GM19351 (cell line): ENCODE data around the gene ARHGAP6.
"Not testable (repeated sequence)": the region's sequence is repeated elsewhere in the genome, so short reads cannot be mapped to it uniquely, and the experiment has no call there.

Experiments used
- ATAC-seq: cut with Tn5 transposase; IDR thresholded peaks from one replicate; pipeline ENCODE4 v1.9.1; 2021; ENCODE audit warnings: mild to moderate bottlenecking, moderate library complexity; ENCODE audit not compliant: unreplicated experiment

Gene ARHGAP6

GRCh38 chrX:11531226-11531625 is 134.5 kb downstream of the ARHGAP6 start:
- no peak for ATAC-seq

GRCh38 chrX:11530621-11531020 is 135.1 kb downstream of the ARHGAP6 start:
- ATAC-seq, result no peak

- no peak for ATAC-seq
Observed at GRCh38 chrX:11528623-11529022, 137.1 kb downstream of the ARHGAP6 start.

- ATAC-seq, result no peak
Observed at GRCh38 chrX:11525685-11526084, 140.0 kb downstream of the ARHGAP6 start.

DNA sequence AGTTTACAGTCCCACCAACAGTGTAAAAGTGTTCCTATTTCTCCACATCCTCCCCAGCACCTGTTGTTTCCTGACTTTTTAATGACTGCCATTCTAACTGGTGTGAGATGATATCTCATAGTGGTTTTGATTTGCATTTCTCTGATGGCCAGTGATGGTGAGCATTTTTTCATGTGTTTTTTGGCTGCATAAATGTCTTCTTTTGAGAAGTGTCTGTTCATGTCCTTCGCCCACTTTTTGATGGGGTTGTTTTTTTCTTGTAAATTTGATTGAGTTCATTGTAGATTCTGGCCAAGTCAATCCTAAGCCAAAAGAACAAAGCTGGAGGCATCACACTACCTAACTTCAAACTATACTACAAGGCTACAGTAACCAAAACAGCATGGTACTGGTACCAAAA is 146.5 kb downstream of the ARHGAP6 start:
- ATAC-seq, result not testable (repeated sequence)

GRCh38 chrX:11509786-11510185 is 155.9 kb downstream of the ARHGAP6 start:
- ATAC-seq, result no peak

DNA sequence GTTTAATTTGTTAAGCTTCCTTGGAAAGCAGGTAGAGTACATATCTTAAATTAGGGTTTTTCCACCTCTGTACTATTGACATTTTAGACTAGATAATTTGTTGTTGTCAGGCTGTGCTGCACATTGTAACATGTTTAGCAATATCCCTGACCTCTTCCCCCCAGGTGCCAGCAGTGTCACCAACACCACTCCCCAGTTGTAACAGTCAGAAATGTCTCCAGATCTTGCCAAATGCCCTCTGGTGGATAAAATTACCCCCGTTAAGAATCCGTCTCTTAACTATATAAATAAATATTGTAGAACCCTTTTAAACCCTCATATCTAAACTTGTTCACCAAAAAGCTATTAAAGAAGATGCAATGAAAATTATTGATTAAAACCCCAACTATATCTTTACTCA is 161.5 kb downstream of the ARHGAP6 start:
- no peak for ATAC-seq

DNA sequence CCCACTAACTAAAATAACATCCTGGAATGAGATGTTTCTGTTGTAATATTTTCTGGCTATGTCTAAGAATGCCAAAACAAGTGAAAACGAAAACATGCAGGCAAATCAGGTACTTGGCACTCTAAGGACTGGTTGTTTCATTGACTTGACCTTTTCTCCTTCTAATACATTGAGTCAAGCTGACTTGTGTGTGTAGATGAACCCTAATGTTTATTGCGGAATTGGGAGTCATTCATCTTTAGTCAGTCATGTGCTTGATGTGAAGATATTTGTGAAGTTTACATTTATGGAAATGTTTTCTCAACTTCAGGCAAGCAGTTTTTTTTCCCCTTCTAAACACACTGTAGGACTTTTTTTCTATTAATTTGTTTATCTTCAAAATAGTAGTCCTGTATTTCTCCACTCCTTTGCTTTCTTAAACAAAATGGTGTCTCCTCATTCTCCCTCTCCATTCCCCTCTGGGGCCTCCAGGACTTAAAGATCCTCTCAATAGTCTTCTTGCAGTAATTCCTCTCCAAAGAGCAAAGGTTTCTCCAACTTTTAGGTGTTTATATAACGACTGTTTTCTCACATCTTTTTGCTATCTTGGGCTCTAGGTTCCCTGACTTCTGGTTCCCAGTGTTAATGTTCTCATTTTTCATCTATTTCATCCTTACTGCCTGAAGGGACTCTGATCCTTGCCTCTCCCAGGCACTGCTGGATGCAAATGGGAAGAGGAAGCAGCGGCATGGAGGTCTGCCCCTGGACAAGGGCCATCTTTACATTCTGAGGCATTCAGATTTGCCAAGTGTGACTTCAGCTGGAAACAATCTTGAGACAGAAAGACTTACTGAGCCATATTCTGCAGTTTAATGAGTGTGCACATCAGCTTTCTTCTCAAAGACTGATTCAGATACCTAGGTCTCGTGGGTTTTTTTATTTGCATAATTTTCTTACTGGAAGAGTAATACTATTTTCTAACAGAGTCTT is 166.4 kb downstream of the ARHGAP6 start:
- no peak for ATAC-seq

DNA sequence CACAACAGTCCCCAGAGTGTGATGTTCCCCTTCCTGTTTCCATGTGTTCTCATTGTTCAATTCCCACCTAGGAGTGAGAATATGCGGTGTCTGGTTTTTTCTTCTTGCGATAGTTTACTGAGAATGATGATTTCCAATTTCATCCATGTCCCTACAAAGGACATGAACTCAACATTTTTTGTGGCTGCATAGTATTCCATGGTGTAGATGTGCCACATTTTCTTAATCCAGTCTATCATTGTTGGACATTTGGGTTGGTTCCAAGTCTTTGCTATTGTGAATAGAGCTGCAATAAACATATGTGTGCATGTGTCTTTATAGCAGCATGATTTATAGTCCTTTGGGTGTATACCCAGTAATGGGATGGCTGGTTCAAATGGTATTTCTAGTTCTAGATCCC is 174.3 kb downstream of the ARHGAP6 start:
- ATAC-seq, result not testable (repeated sequence)

DNA sequence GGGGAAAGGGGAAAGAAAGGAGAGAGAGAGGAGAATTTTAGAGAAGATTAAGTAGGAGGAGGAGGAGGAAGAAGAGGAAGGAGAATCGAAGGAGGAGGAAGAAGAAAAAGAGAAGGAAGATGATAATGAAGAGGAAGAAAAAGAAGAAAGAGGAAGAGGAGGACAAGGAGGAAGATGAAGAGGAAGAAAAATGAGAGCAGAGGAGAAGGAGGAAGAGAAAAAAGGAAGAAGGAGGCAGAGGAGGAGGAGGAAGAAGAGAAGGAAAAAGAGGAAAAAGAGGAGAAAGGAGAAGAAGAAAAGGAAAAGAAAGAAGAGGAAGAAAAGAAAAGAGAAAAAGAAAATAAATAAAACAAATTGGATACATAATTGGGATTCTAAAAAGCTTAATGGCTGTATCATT is 181.4 kb downstream of the ARHGAP6 start:
- ATAC-seq, result no peak

DNA sequence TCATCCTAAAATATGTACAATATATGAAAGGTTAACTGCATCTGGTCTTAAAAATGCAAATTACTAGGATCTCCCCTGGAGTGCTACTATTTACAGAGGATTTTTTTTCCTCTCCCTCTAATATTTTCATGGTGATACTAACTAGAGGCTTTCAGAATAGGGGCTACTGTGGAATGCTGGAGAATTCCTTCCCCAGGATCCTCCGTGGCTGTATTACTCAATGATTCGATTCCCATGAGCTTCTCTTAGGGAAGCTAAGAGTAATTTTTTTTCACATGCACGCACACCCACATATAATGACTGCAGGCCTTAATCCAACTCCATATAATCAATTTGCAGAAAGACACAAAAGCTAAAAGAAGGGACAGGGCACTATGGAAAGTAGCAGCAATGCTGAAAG is 184.7 kb downstream of the ARHGAP6 start:
- ATAC-seq, result no peak

DNA sequence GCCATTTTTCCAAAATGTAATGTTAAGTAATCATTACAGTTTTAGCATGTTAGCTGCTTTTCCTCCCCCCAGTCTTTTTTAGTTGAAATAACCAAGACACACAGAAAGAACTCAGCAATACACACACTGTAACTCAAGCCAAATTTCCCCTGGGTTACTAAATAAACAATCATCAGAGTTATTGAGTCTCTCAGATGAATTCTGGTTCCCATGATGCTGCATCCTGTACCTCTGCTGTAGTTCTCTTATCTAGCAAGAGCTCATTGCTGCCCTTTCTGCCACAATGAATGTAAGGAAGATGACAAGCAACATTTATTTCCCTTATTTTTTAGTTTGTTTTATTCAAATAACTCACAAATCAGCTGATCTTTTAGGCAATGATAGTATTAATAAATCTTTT is 185.1 kb downstream of the ARHGAP6 start:
- no peak for ATAC-seq

DNA sequence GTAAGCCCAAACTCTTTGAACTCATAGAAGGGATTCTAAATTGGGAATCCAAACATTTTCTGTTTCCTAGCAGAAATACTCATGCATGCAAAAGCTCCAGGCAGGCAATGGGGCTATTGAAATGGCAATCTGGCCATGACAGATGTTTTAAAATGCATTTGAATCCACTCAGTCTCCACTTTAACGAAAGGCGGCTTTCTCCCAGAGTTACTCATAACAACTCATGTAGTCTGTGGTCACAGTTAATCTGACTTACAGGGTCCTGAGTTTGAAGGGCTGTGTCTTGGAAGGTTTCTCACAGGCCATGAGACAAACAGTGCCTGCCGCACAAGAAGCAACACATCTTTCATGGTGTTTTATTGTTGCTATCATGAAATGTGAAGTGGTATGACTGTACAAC is 186.8 kb downstream of the ARHGAP6 start:
- ATAC-seq, result no peak

GRCh38 chrX:11478026-11478425 is 187.7 kb downstream of the ARHGAP6 start:
- no peak for ATAC-seq

- no peak for ATAC-seq
Observed at GRCh38 chrX:11474576-11474975, 191.1 kb downstream of the ARHGAP6 start.

- ATAC-seq, result no peak
Observed at GRCh38 chrX:11474021-11474420, 191.7 kb downstream of the ARHGAP6 start.

DNA sequence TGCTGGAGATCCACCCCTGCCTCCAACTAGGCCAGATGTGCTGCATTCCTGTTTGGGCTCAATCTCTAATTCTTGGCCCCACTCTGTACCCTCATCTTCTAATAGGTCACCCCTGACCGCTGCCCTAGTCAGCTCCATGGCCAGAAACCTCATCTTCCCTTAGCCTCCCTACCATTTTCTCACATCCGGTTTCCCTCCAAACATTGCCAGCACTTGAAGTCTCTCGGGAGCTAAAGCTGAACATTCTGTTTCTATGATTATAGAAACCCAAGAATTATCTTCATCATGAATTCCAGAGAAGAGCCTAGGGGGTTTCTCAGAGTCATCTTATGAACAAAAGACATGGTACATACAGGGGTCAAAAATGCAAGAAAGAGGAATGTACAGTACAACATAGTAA is 192.8 kb downstream of the ARHGAP6 start:
- ATAC-seq, result no peak

DNA sequence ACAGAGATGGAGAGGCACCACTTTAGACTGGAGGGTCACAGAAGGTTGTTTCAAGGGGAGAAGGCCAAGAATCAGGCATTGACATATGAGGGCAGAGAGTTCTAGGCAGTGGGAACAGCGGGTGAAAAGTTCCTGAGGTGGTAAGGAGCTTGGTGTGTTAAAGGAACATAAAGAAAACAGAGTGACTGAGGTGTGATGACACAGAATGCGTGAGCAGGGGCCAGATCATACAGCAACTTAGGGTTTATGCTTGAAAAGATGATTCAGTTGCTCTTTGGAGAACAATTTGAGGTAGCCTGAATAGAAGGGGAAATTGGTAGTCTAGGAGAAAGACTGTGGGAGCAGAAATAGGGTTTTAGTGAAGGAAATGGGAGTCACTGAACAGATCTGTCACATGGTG is 193.3 kb downstream of the ARHGAP6 start:
- no peak for ATAC-seq

DNA sequence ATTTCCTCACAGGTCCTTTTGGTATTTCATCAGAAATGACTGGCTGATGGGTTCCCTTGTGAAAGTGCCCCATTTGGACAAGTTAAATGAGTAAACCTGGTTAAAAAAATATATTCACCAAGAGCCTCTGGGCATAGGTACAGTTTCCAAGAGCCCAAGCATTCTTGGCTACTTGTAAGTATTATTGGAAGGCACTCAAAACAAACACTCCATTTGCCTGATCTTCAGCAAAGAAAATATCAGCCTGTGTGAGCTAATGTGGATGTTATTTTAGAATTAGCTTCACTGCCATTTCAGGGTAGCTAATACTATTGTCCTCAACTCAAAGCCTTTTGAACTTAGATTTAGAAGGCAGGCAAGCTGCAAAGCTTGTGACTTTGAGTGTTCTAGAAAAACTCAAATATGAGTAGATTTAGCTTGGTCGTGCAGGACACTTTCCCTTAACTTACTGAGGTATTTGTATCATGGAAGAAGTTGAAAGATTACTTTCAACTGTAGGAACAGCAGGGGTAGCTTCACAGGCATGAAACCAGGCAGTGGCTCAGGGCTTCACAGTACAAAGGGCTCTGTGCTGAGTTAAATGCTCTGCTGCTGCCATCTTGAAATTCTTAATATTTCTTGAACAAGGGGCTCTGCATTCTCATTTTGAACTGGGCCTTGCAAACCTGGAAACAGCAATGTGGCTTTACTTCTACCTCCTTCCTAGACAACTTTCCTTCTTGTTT is 195.3 kb downstream of the ARHGAP6 start:
- ATAC-seq, result no peak

- no peak for ATAC-seq
Observed at GRCh38 chrX:11465648-11466411, 199.9 kb downstream of the ARHGAP6 start.

DNA sequence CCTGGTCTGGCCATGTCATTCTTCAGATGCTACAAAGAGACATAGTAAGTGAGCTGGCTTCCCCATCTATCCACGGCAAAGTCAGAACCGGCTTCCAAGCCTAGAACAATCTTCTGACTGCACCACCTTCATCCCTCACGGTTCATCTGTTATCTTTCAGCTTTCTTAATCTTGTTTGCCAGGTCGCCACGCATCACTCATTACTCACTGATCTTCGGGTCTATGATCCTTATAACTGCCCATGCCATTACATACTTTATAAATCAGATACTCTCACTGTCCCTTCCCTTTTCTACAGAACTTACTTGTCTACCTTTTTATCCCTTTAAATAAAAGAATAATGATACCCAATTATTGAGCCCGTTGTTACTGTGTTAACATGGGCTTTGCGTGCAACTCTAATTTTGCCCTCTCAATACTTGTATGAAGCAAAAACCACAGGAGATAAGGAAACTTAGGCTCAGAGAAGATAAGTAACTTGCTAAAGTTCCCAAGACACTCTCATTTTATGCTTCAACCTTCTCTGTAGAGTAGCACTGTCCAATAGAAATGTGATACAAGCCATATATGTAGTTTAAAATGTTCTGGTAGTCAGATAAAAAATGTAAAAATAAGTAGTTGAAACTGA is 200.8 kb downstream of the ARHGAP6 start:
- no peak for ATAC-seq
